Thoracic aorta (tissue), 2 donors: ENCODE measurements around the gene RYR1. TPM values are rescaled to one million over a fixed set of nuclear protein-coding genes. Genes with fewer than 3 reads are reported as not detected.
"Not testable (repeated sequence)": the region's sequence is repeated elsewhere in the genome, so short reads cannot be mapped to it uniquely, and the experiment has no call there.

Experiments used
- ATAC-seq: fragments of 150-250 bp; one replicate; pipeline ENCODE4 v1.8.0; 2017; ENCODE audit warnings: low read depth; ENCODE audit not compliant: insufficient number of reproducible peaks, low FRiP score
- DNase-seq: peaks from one replicate; pipeline ENCODE4 v3.0.0-alpha.2; 2020; ENCODE audit warnings: low spot score
- H3K27ac ChIP-seq, 2 donors: fragments of 200-600 bp; sonication (generic); 1 replicate in 1 of 2; 2 replicates in 1 of 2; pipeline ENCODE4 v1.5.1; 2016; ENCODE audit warnings: mild to moderate bottlenecking in 2 of 2, moderate library complexity in 2 of 2
- H3K27me3 ChIP-seq: fragments of 200-600 bp; sonication (generic); replicated peaks from 2 replicates; pipeline ENCODE4 v1.6.0; 2016; ENCODE audit warnings: mild to moderate bottlenecking; ENCODE audit not compliant: insufficient read depth
- H3K36me3 ChIP-seq: fragments of 200-600 bp; sonication (generic); one replicate; pipeline ENCODE4 v1.5.1; 2016
- H3K4me1 ChIP-seq, 2 donors: fragments of 200-600 bp; sonication (generic); 1 replicate in 1 of 2; 2 replicates in 1 of 2; pipeline versions ENCODE4 v1.5.1 to v1.6.0; 2016; ENCODE audit warnings: low read depth in 2 of 2, mild to moderate bottlenecking in 1 of 2; ENCODE audit not compliant: control insufficient read depth in 1 of 2
- H3K4me3 ChIP-seq: fragments of 200-600 bp; sonication (generic); 2 replicates; pipeline ENCODE4 v1.5.1; 2016; ENCODE audit warnings: mild to moderate bottlenecking
- H3K9me3 ChIP-seq: fragments of 200-600 bp; sonication (generic); 2 replicates; pipeline ENCODE4 v1.5.1; 2016
- CTCF ChIP-seq: fragments of 200-600 bp; sonication (generic); IDR thresholded peaks from one replicate; pipeline ENCODE4 v1.5.1; 2019; ENCODE audit warnings: antibody characterized with exemption
- total RNA-seq, 2 donors: library from RNA; depleted of rRNA; stranded (reverse); fragments of >200 nt; gene quantifications; one replicate each; pipeline versions ENCODE4 v1.1.0 to v1.2.3, GENCODE V29; 2016

Gene RYR1
- total RNA-seq, 2 donors from 2014 or later: 3.8 to 4.3 TPM

GRCh38 chr19:38467541-38468525, 34.3 kb downstream of the RYR1 start:
- ATAC-seq: no peak
- TF ChIP-seq CTCF: no peak
- no peaks in the 10 kb centered on the region for H3K36me3 ChIP-seq
- no peaks in the 10 kb centered on the region for H3K9me3 ChIP-seq
- no peaks in the 10 kb centered on the region for H3K27me3 ChIP-seq
- no peak overlapping the region for H3K4me3 ChIP-seq
- H3K4me1 ChIP-seq: no peaks in the 10 kb centered on the region
- no peak for DNase-seq
- H3K27ac ChIP-seq: no peak overlapping the region

GRCh38 chr19:38469151-38469550, 35.7 kb downstream of the RYR1 start:
- DNase-seq (no peak), ATAC-seq (no peak)
- no peak overlapping the region for H3K27ac ChIP-seq
- no peak overlapping the region for H3K4me3 ChIP-seq
- no peak for TF ChIP-seq CTCF
- H3K36me3 ChIP-seq: no peaks in the 10 kb centered on the region
- H3K4me1 ChIP-seq: no peaks in the 10 kb centered on the region
- H3K27me3 ChIP-seq: no peaks in the 10 kb centered on the region
- no peaks in the 10 kb centered on the region for H3K9me3 ChIP-seq

- H3K9me3 ChIP-seq: no peaks in the 10 kb centered on the region
- H3K36me3 ChIP-seq: no peaks in the 10 kb centered on the region
- TF ChIP-seq CTCF: no peak
- no peaks in the 10 kb centered on the region for H3K4me1 ChIP-seq
- H3K27me3 ChIP-seq: no peaks in the 10 kb centered on the region
- no peak overlapping the region for H3K4me3 ChIP-seq
- DNase-seq (no peak), ATAC-seq (no peak)
- H3K27ac ChIP-seq: no peak overlapping the region
Observed at GRCh38 chr19:38470788-38471480, 37.4 kb downstream of the RYR1 start.

GRCh38 chr19:38472725-38473124, 39.2 kb downstream of the RYR1 start:
- H3K4me3 ChIP-seq, ATAC-seq, H3K27me3 ChIP-seq, H3K9me3 ChIP-seq, H3K4me1 ChIP-seq, H3K27ac ChIP-seq, H3K36me3 ChIP-seq, DNase-seq: not testable (repeated sequence)

- no peak overlapping the region for H3K27ac ChIP-seq
- ATAC-seq: no peak
- no peaks in the 10 kb centered on the region for H3K4me1 ChIP-seq
- no peak for DNase-seq
- H3K27me3 ChIP-seq: no peaks in the 10 kb centered on the region
- H3K36me3 ChIP-seq: no peaks in the 10 kb centered on the region
- TF ChIP-seq CTCF: no peak
- H3K4me3 ChIP-seq: no peak overlapping the region
- H3K9me3 ChIP-seq: no peaks in the 10 kb centered on the region
Observed at GRCh38 chr19:38473201-38473600, 39.7 kb downstream of the RYR1 start.
